Body of pancreas (tissue), 4 donors: ENCODE results near the gene ZNF594. TPM values are rescaled to one million over a fixed set of nuclear protein-coding genes. Genes with fewer than 3 reads are reported as not detected.
"Not testable (repeated sequence)": the region's sequence is repeated elsewhere in the genome, so short reads cannot be mapped to it uniquely, and the experiment has no call there.

ENCODE experiments used
- ATAC-seq: fragments of 150-250 bp; one replicate; pipeline ENCODE4 v1.9.1; 2016
- DNase-seq, 4 donors: peaks; one replicate each; pipeline ENCODE4 v3.0.0-alpha.2; 2019
- H3K27ac ChIP-seq, 4 donors: fragments of 200-600 bp; sonication (generic); 1 replicate in 3 of 4; 2 replicates in 1 of 4; pipeline versions ENCODE4 v1.5.1 to v1.6.1; 2016 to 2019; ENCODE audit warnings: mild to moderate bottlenecking in 1 of 4, mixed read lengths in 1 of 4, moderate library complexity in 1 of 4
- H3K27me3 ChIP-seq, 2 donors: fragments of 200-600 bp; sonication (generic); one replicate each; pipeline ENCODE4 v1.6.0; 2016; ENCODE audit warnings: mild to moderate bottlenecking in 1 of 2
- H3K36me3 ChIP-seq, 2 donors: fragments of 200-600 bp; sonication (generic); replicated peaks in 1 of 2; 2 replicates each; pipeline ENCODE4 v1.5.1; 2016; ENCODE audit warnings: low read depth in 2 of 2; ENCODE audit not compliant: insufficient read depth in 1 of 2
- H3K4me1 ChIP-seq: fragments of 200-600 bp; sonication (generic); one replicate; pipeline ENCODE4 v1.6.0; 2016
- H3K4me3 ChIP-seq, 2 donors: fragments of 200-600 bp; sonication (generic); 1 replicate in 1 of 2; 2 replicates in 1 of 2; pipeline ENCODE4 v1.5.1; 2016 to 2019
- H3K9me3 ChIP-seq, 3 donors: fragments of 200-600 bp; sonication (generic); 1 replicate in 2 of 3; 2 replicates in 1 of 3; pipeline ENCODE4 v1.5.1; 2016
- CTCF ChIP-seq, 7 experiments: fragments of 450-650 bp in 4 of 7; fragments of 200-600 bp in 3 of 7; sonication (generic) in 3 of 7; IDR thresholded peaks; one replicate each; pipeline ENCODE4 v1.5.1; 2016 to 2019; ENCODE audit warnings: antibody characterized with exemption in 7 of 7
- POLR2A ChIP-seq, 3 donors: fragments of 450-650 bp; IDR thresholded peaks; one replicate each; pipeline ENCODE4 v1.6.1; 2016; ENCODE audit warnings: antibody characterized with exemption in 3 of 3, mild to moderate bottlenecking in 2 of 3
- WGBS, 2 donors: methylation state at CpG; one replicate each; pipeline ENCODE4 v1.1.5; 2017; 5-methylcytosine and 5-hydroxymethylcytosine counted together
- intact Hi-C: fragments of 100-400 bp; cut with DNase I; formaldehyde crosslinking; loops from one replicate; pipeline ENCODE4 v1.15.1; 2023
- total RNA-seq, 2 donors: library from RNA; depleted of rRNA; stranded (reverse); fragments of >200 nt; gene quantifications; one replicate each; pipeline ENCODE4 v1.1.0, GENCODE V29; 2016

ZNF594 gene
- total RNA-seq, 2 donors from 2014 or later = 4.4 to 6.9 TPM

GRCh38 chr17:5234645-5235576, 43.2 kb upstream of the ZNF594 start, which contains the start of gene SCIMP:
TSS of gene SCIMP (minus strand) at chr17:5234860. CDS start at chr17:5234755, 105 bp downstream.
- no peaks in the 10 kb centered on the region for H3K27me3 ChIP-seq
- intact Hi-C loops = no loop called here
- H3K4me3 ChIP-seq = no peak within 1 kb of the TSS
- peak within 1 kb of the TSS in 1 of 4 donors; percentile 49 for H3K27ac ChIP-seq
- no peaks in the 10 kb centered on the region for H3K36me3 ChIP-seq
- DNase-seq (peak in 2 of 4 donors; percentile 14 to 59), ATAC-seq (no peak)
- no peak for TF ChIP-seq CTCF (IDR thresholded peaks at IDR 0.05)
- TF ChIP-seq POLR2A (IDR thresholded peaks at IDR 0.05) = peak in 1 of 3 donors; percentile 48
- 80 to 85% methylated on average over 15 to 17 of the region's 19 CpGs for WGBS, 2 donors
- peaks cover 7% of the 10 kb centered on the region for H3K4me1 ChIP-seq
- no peaks in the 10 kb centered on the region for H3K9me3 ChIP-seq

- ATAC-seq, H3K36me3 ChIP-seq, H3K9me3 ChIP-seq, H3K27me3 ChIP-seq, H3K4me3 ChIP-seq, H3K27ac ChIP-seq, DNase-seq, H3K4me1 ChIP-seq, intact Hi-C loops: not testable (repeated sequence)
- WGBS, 2 donors = 92 to 100% methylated on average over 6 to 7 of the region's 7 CpGs
Observed at GRCh38 chr17:5233492-5233891, 41.8 kb upstream of the ZNF594 start.

- DNase-seq (peak in 1 of 4 donors; percentile 13), ATAC-seq (no peak)
- no peaks in the 10 kb centered on the region for H3K36me3 ChIP-seq
- intact Hi-C loops = no loop called here
- no peaks in the 10 kb centered on the region for H3K27me3 ChIP-seq
- H3K9me3 ChIP-seq = no peaks in the 10 kb centered on the region
- 92% methylated on average over 13 to 15 of the region's 15 CpGs for WGBS, 2 donors
- H3K4me1 ChIP-seq = peaks cover 3% of the 10 kb centered on the region
- H3K27ac ChIP-seq = no peak overlapping the region
- TF ChIP-seq POLR2A (IDR thresholded peaks at IDR 0.05) (no peak), CTCF (IDR thresholded peaks at IDR 0.05) (no peak)
- H3K4me3 ChIP-seq = no peak overlapping the region
Observed at GRCh38 chr17:5226940-5227878, 35.5 kb upstream of the ZNF594 start.

- no peak for ATAC-seq
- intact Hi-C loops = no loop called here
Observed at GRCh38 chr17:5225668-5226457, 34.2 kb upstream of the ZNF594 start.

GRCh38 chr17:5221912-5222311, 30.2 kb upstream of the ZNF594 start:
- H3K9me3 ChIP-seq, ATAC-seq, intact Hi-C loops, DNase-seq, H3K4me1 ChIP-seq, H3K27me3 ChIP-seq, H3K4me3 ChIP-seq, H3K36me3 ChIP-seq: not testable (repeated sequence)
- WGBS, 2 donors = 89 to 92% methylated on average over 11 to 12 of the region's 12 CpGs
- H3K27ac ChIP-seq = peak overlapping the region in 1 of 4 donors; percentile 41

More at GRCh38 chr17:5225668-5226457, 34.2 kb upstream of the ZNF594 start:
- DNase-seq = no peak
- Histone ChIP-seq H3K4me3 (no peak overlapping the region), H3K4me1 (no peaks in the 10 kb centered on the region), H3K27ac (no peak overlapping the region), H3K36me3 (no peaks in the 10 kb centered on the region), H3K27me3 (no peaks in the 10 kb centered on the region), H3K9me3 (no peaks in the 10 kb centered on the region)
- TF ChIP-seq POLR2A (IDR thresholded peaks at IDR 0.05) (no peak), CTCF (IDR thresholded peaks at IDR 0.05) (no peak)
- 87 to 93% methylated on average over 17 of the region's 17 CpGs for WGBS, 2 donors
